CD4-positive, alpha-beta T cell (primary cell): ENCODE results near the gene GTF3C4. TPM values are rescaled to one million over a fixed set of nuclear protein-coding genes. Genes with fewer than 3 reads are reported as not detected.

Experiments
- ATAC-seq: fragments of 200-7000 bp; cut with Tn5 transposase; one replicate; pipeline ENCODE4 v1.10.0; 2022; ENCODE audit warnings: mild to moderate bottlenecking; ENCODE audit not compliant: poor library complexity
- CTCF ChIA-PET: fragments of 350-600 bp; sonication (Branson Sonifier 250); formaldehyde crosslinking; loops from one replicate; lab custom pipeline; 2021; ENCODE audit warnings: antibody characterized with exemption, inconsistent platforms; lab: Charles Lee
- POLR2A ChIA-PET: fragments of 350-600 bp; sonication (Branson Sonifier 250); formaldehyde crosslinking; loops from one replicate; lab custom pipeline; 2021; ENCODE audit warnings: antibody characterized with exemption, inconsistent platforms; lab: Charles Lee
- DNase-seq, 14 experiments: peaks; one replicate each; pipeline ENCODE4 v3.0.0-alpha.2; 2013 to 2020; ENCODE audit warnings: mixed read lengths in 2 of 14
- H3K27ac ChIP-seq, 2 donors: one replicate each; pipeline versions ENCODE4 v1.5.1 to v1.7.0; 2013; ENCODE audit warnings: low read length in 2 of 2, low read depth in 1 of 2, mild to moderate bottlenecking in 1 of 2
- H3K27me3 ChIP-seq, 2 experiments: 1 replicate in 1 of 2; 2 replicates in 1 of 2; pipeline versions ENCODE4 v1.6.1 to v1.7.0; 2013; ENCODE audit warnings: low read length in 2 of 2, control low read depth in 1 of 2, mild to moderate bottlenecking in 1 of 2, moderate library complexity in 1 of 2; ENCODE audit not compliant: insufficient read depth in 2 of 2, control insufficient read depth in 1 of 2
- H3K36me3 ChIP-seq: one replicate; pipeline ENCODE4 v1.6.1; 2013; ENCODE audit warnings: low read length, control low read depth; ENCODE audit not compliant: insufficient read depth
- H3K4me1 ChIP-seq: one replicate; pipeline ENCODE4 v1.6.1; 2013; ENCODE audit warnings: low read length, control low read depth; ENCODE audit not compliant: insufficient read depth
- H3K4me3 ChIP-seq: one replicate; pipeline ENCODE4 v1.5.1; 2013; ENCODE audit warnings: mild to moderate bottlenecking, low read length, moderate library complexity
- H3K9me3 ChIP-seq, 2 experiments: 1 replicate in 1 of 2; 2 replicates in 1 of 2; pipeline versions ENCODE4 v1.6.1 to v1.7.0; 2013; ENCODE audit warnings: low read length in 2 of 2, mild to moderate bottlenecking in 2 of 2, control low read depth in 1 of 2, moderate library complexity in 1 of 2; ENCODE audit not compliant: control insufficient read depth in 1 of 2, insufficient read depth in 1 of 2
- H3K27ac Mint-ChIP-seq: one replicate; pipeline ENCODE4 v1.8.0; 2020; ENCODE audit warnings: mixed read lengths
- H3K27me3 Mint-ChIP-seq: one replicate; pipeline ENCODE4 v1.8.0; 2021; ENCODE audit warnings: mixed read lengths
- H3K36me3 Mint-ChIP-seq: one replicate; pipeline ENCODE4 v1.8.0; 2021; ENCODE audit warnings: low read depth, mixed read lengths
- H3K4me1 Mint-ChIP-seq: one replicate; pipeline ENCODE4 v1.8.0; 2021; ENCODE audit warnings: low read depth, mixed read lengths
- H3K4me3 Mint-ChIP-seq: one replicate; pipeline ENCODE4 v1.8.0; 2020; ENCODE audit warnings: mild to moderate bottlenecking, mixed read lengths
- H3K9me3 Mint-ChIP-seq: one replicate; pipeline ENCODE4 v1.8.0; 2020; ENCODE audit warnings: mixed read lengths
- CTCF ChIP-seq: fragments of 200-600 bp; IDR thresholded peaks from one replicate; pipeline ENCODE4 v1.8.0; 2022; ENCODE audit warnings: antibody characterized with exemption, mild to moderate bottlenecking
- intact Hi-C, 2 experiments: fragments of 100-400 bp; cut with DNase I in 1 of 2; cut with micrococcal nuclease in 1 of 2; formaldehyde crosslinking; loops; one replicate each; pipeline versions ENCODE4 v1.15.1 to v1.9.0; 2023 to 2025; cut with DNase I, micrococcal nuclease
- total RNA-seq, 174 experiments: library from RNA in 2 of 174; stranded (reverse) in 2 of 174; gene quantifications; one replicate each; pipeline ENCODE4 v1.2.3 and lab custom pipeline; 2021 to 2026

The GTF3C4 gene
- total RNA-seq, 2 experiments from 2014 or later: 9.3 to 9.6 TPM

GRCh38 chr9:132711846-132712245 is 41.6 kb downstream of the GTF3C4 start:
- H3K4me1 Mint-ChIP-seq: no peaks in the 10 kb centered on the region
- H3K4me3 Mint-ChIP-seq: no peak overlapping the region
- Histone ChIP-seq H3K27me3 (no peaks in the 10 kb centered on the region), H3K9me3 (no peaks in the 10 kb centered on the region), H3K4me1 (no peaks in the 10 kb centered on the region), H3K36me3 (no peaks in the 10 kb centered on the region), H3K4me3 (no peak overlapping the region), H3K27ac (no peak overlapping the region)
- ATAC-seq: no peak
- intact Hi-C loops: no loop called here
- no peak for DNase-seq
- no peak overlapping the region for H3K27ac Mint-ChIP-seq
- H3K36me3 Mint-ChIP-seq: no peaks in the 10 kb centered on the region
- ChIA-PET CTCF (no interaction called here), POLR2A (no interaction called here)
- TF ChIP-seq CTCF: no peak
- no peaks in the 10 kb centered on the region for H3K9me3 Mint-ChIP-seq
- H3K27me3 Mint-ChIP-seq: peaks cover 7% of the 10 kb centered on the region

- H3K4me3 ChIP-seq: no peak overlapping the region
- DNase-seq: no peak
- Mint-ChIP-seq H3K4me3 (no peak overlapping the region), H3K27ac (no peak overlapping the region), H3K36me3 (no peaks in the 10 kb centered on the region), H3K27me3 (peaks cover 12% of the 10 kb centered on the region), H3K4me1 (no peaks in the 10 kb centered on the region), H3K9me3 (no peaks in the 10 kb centered on the region)
- no peaks in the 10 kb centered on the region for H3K4me1 ChIP-seq
- H3K9me3 ChIP-seq: no peaks in the 10 kb centered on the region
- H3K27ac ChIP-seq: no peak overlapping the region
- ChIA-PET CTCF (no interaction called here), POLR2A (no interaction called here)
- no peak for ATAC-seq
- no peaks in the 10 kb centered on the region for H3K27me3 ChIP-seq
- H3K36me3 ChIP-seq: no peaks in the 10 kb centered on the region
- intact Hi-C loops: no loop called here
- no peak for TF ChIP-seq CTCF
These were observed 42.5 kb downstream of the GTF3C4 start for GRCh38 chr9:132712753-132713152.

- peaks cover 18% of the 10 kb centered on the region for H3K27me3 Mint-ChIP-seq
- no peaks in the 10 kb centered on the region for H3K4me1 ChIP-seq
- H3K27ac ChIP-seq: no peak overlapping the region
- ChIA-PET POLR2A (no interaction called here), CTCF (no interaction called here)
- H3K4me3 ChIP-seq: no peak overlapping the region
- no peak overlapping the region for H3K27ac Mint-ChIP-seq
- no peaks in the 10 kb centered on the region for H3K9me3 ChIP-seq
- intact Hi-C loops: no loop called here
- no peaks in the 10 kb centered on the region for H3K9me3 Mint-ChIP-seq
- no peak for DNase-seq
- no peak overlapping the region for H3K4me3 Mint-ChIP-seq
- no peaks in the 10 kb centered on the region for H3K36me3 ChIP-seq
- ATAC-seq: no peak
- H3K27me3 ChIP-seq: peaks cover 0 to 4% of the 10 kb centered on the region in 2 experiments
- no peaks in the 10 kb centered on the region for H3K36me3 Mint-ChIP-seq
- H3K4me1 Mint-ChIP-seq: peaks cover 4% of the 10 kb centered on the region
- no peak for TF ChIP-seq CTCF
These were observed 45.7 kb downstream of the GTF3C4 start for GRCh38 chr9:132716007-132716406.
